ENCODE results near the gene GAS2. TPM values are rescaled to one million over a fixed set of nuclear protein-coding genes. Genes with fewer than 3 reads are reported as not detected.

Gene GAS2
- total and polyA plus RNA-seq, 2 donors (not counting 1 experiment from before 2014, with no cell fraction given) = 0.27 to 1.2 TPM

DNA sequence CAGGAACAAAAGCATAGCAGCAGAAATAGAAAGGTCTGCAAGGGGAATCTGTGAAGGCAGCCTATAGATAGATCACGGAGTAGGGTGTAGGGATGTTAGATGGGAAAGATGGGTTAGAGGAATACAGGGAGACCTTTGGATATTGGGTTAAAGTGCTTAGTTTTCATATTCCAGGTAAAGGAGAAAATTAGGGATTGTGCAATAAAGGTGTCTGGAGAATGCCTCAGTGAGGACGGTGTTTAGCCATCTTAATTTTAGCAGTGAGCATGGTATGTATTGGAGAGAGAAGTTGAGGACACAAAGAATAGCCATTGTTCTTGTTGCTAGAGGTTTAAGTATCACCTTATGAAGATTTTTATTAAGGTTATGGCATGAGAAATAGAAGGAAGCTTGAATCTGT, 17.7 kb downstream of the GAS2 start:
- H3K36me3 ChIP-seq (ENCODE audit: control insufficient read depth, insufficient read depth, low read length) = no peaks in the 10 kb centered on the region
- no peaks in the 10 kb centered on the region for H3K4me1 ChIP-seq (ENCODE audit: control insufficient read depth, extremely low read depth, insufficient read depth, low read length)
- no peaks in the 10 kb centered on the region for H4K20me1 ChIP-seq (ENCODE audit: control insufficient read depth, extremely low read depth, insufficient read depth, low read length)
- H3K9me3 ChIP-seq (ENCODE audit: control insufficient read depth, insufficient read depth, low read depth, low read length) = no peaks in the 10 kb centered on the region
- no peaks in the 10 kb centered on the region for H3K79me2 ChIP-seq (ENCODE audit: control insufficient read depth, insufficient read depth, low read length)
- H3K27ac ChIP-seq (ENCODE audit: insufficient read depth, low read length) = no peak overlapping the region
- no peak overlapping the region for H2AFZ ChIP-seq (ENCODE audit: low read length)
- no peaks in the 10 kb centered on the region for H3K27me3 ChIP-seq (ENCODE audit: control insufficient read depth, insufficient read depth, low read length)
- H3K4me2 ChIP-seq (ENCODE audit: extremely low read depth, insufficient read depth, low read length) = no peak overlapping the region
- H3K4me3 ChIP-seq (replicated peaks in 1 of 4; ENCODE audit: control extremely low read depth in 1 of 4, insufficient read depth in 1 of 4, low read depth in 3 of 4, low read length in 4 of 4) = no peak overlapping the region
- no peak for TF ChIP-seq EZH2 (IDR thresholded peaks at IDR 0.05; ENCODE audit: low read length, missing control alignments)
- TF ChIP-seq, protein P1, sequence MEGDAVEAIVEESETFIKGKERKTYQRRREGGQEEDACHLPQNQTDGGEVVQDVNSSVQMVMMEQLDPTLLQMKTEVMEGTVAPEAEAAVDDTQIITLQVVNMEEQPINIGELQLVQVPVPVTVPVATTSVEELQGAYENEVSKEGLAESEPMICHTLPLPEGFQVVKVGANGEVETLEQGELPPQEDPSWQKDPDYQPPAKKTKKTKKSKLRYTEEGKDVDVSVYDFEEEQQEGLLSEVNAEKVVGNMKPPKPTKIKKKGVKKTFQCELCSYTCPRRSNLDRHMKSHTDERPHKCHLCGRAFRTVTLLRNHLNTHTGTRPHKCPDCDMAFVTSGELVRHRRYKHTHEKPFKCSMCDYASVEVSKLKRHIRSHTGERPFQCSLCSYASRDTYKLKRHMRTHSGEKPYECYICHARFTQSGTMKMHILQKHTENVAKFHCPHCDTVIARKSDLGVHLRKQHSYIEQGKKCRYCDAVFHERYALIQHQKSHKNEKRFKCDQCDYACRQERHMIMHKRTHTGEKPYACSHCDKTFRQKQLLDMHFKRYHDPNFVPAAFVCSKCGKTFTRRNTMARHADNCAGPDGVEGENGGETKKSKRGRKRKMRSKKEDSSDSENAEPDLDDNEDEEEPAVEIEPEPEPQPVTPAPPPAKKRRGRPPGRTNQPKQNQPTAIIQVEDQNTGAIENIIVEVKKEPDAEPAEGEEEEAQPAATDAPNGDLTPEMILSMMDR (conservative IDR thresholded peaks at IDR 0.05 in 1 of 2, IDR thresholded peaks at IDR 0.05 in 1 of 2; ENCODE audit: low read depth in 1 of 2, low read length in 2 of 2) = no peak
- H3K9ac ChIP-seq (ENCODE audit: insufficient read depth, low read length) = no peak overlapping the region
- no peak for DNase-seq (ENCODE audit: low read depth in 2 of 2)

DNA sequence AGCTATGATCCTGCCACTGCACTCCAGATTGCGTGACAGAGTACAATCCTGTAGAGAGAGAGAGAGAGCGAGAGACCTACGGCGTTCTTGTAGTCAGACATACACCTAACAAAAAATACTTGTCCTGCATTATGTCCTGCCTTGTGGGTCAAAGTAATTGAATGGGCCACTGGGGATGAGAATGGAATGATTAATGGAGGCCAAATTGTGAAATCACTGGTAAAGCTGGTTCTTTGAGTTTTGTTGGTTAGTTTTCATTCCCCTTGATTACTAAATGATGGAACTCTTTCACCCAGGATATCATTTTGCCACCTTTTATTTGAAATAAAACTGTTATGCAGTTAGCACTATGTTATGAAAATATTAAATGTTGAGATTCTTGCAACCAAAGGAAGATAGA, 18.7 kb downstream of the GAS2 start:
- no peaks in the 10 kb centered on the region for H3K79me2 ChIP-seq (ENCODE audit: control insufficient read depth, insufficient read depth, low read length)
- no peak for TF ChIP-seq EZH2 (IDR thresholded peaks at IDR 0.05; ENCODE audit: low read length, missing control alignments)
- TF ChIP-seq, protein P1 (conservative IDR thresholded peaks at IDR 0.05 in 1 of 2, IDR thresholded peaks at IDR 0.05 in 1 of 2; ENCODE audit: low read depth in 1 of 2, low read length in 2 of 2) = no peak
- no peaks in the 10 kb centered on the region for H4K20me1 ChIP-seq (ENCODE audit: control insufficient read depth, extremely low read depth, insufficient read depth, low read length)
- H2AFZ ChIP-seq (ENCODE audit: low read length) = no peak overlapping the region
- DNase-seq (ENCODE audit: low read depth in 2 of 2) = no peak
- no peak overlapping the region for H3K27ac ChIP-seq (ENCODE audit: insufficient read depth, low read length)
- H3K4me1 ChIP-seq (ENCODE audit: control insufficient read depth, extremely low read depth, insufficient read depth, low read length) = no peaks in the 10 kb centered on the region
- H3K36me3 ChIP-seq (ENCODE audit: control insufficient read depth, insufficient read depth, low read length) = no peaks in the 10 kb centered on the region
- no peak overlapping the region for H3K9ac ChIP-seq (ENCODE audit: insufficient read depth, low read length)
- no peak overlapping the region for H3K4me2 ChIP-seq (ENCODE audit: extremely low read depth, insufficient read depth, low read length)
- no peaks in the 10 kb centered on the region for H3K9me3 ChIP-seq (ENCODE audit: control insufficient read depth, insufficient read depth, low read depth, low read length)
- no peak overlapping the region for H3K4me3 ChIP-seq (replicated peaks in 1 of 4; ENCODE audit: control extremely low read depth in 1 of 4, insufficient read depth in 1 of 4, low read depth in 3 of 4, low read length in 4 of 4)
- no peaks in the 10 kb centered on the region for H3K27me3 ChIP-seq (ENCODE audit: control insufficient read depth, insufficient read depth, low read length)

DNA sequence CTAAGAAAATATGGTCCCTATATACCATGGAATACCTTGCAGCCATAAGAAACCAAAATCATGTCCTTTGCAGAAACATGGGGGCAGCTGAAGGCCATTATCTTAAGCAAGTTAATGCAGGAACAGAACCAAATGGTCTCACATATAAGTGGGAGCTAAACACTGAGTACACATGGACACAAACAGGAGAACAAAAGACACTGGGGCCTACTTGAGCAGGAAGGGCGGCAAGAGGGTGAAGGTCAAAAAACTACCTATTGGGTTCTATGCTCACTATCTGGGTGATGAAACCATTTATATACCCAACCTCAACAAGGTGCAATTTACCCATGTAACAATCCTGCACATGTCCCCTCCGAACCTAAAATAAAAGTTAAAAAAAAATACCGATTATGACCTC, 22.5 kb downstream of the GAS2 start:
- DNase-seq (ENCODE audit: low read depth in 2 of 2) = no peak
- H3K4me3 ChIP-seq (replicated peaks in 1 of 4; ENCODE audit: control extremely low read depth in 1 of 4, insufficient read depth in 1 of 4, low read depth in 3 of 4, low read length in 4 of 4) = no peak overlapping the region
- no peaks in the 10 kb centered on the region for H3K4me1 ChIP-seq (ENCODE audit: control insufficient read depth, extremely low read depth, insufficient read depth, low read length)
- no peak overlapping the region for H2AFZ ChIP-seq (ENCODE audit: low read length)
- TF ChIP-seq EZH2 (IDR thresholded peaks at IDR 0.05; ENCODE audit: low read length, missing control alignments) = no peak
- TF ChIP-seq, protein P1 (conservative IDR thresholded peaks at IDR 0.05 in 1 of 2, IDR thresholded peaks at IDR 0.05 in 1 of 2; ENCODE audit: low read depth in 1 of 2, low read length in 2 of 2) = no peak
- H3K9me3 ChIP-seq (ENCODE audit: control insufficient read depth, insufficient read depth, low read depth, low read length) = no peaks in the 10 kb centered on the region
- no peaks in the 10 kb centered on the region for H3K27me3 ChIP-seq (ENCODE audit: control insufficient read depth, insufficient read depth, low read length)
- no peaks in the 10 kb centered on the region for H4K20me1 ChIP-seq (ENCODE audit: control insufficient read depth, extremely low read depth, insufficient read depth, low read length)
- no peak overlapping the region for H3K4me2 ChIP-seq (ENCODE audit: extremely low read depth, insufficient read depth, low read length)
- no peaks in the 10 kb centered on the region for H3K36me3 ChIP-seq (ENCODE audit: control insufficient read depth, insufficient read depth, low read length)
- no peaks in the 10 kb centered on the region for H3K79me2 ChIP-seq (ENCODE audit: control insufficient read depth, insufficient read depth, low read length)
- H3K27ac ChIP-seq (ENCODE audit: insufficient read depth, low read length) = no peak overlapping the region
- H3K9ac ChIP-seq (ENCODE audit: insufficient read depth, low read length) = no peak overlapping the region

Measured in fibroblast of lung (primary cell).